NCI-H82 treated with DMSO at 0.1 percent for 48 hours (cell line): ENCODE measurements around the gene RBM45.
"Not testable (repeated sequence)": the region's sequence is repeated elsewhere in the genome, so short reads cannot be mapped to it uniquely, and the experiment has no call there.

ENCODE experiments used
- DNase-seq: peaks from one replicate; lab custom pipeline; 2025; ENCODE audit not compliant: unreplicated experiment; lab: John Stamatoyannopoulos, UW

Gene RBM45

GRCh38 chr2:178106053-178106452 is 6.2 kb upstream of the RBM45 start:
- no peak for DNase-seq

- no peak for DNase-seq
Observed at GRCh38 chr2:178108176-178108575, 4.1 kb upstream of the RBM45 start.

- no peak for DNase-seq
Observed at GRCh38 chr2:178109813-178110212, 2.4 kb upstream of the RBM45 start.

GRCh38 chr2:178110681-178111080 is 1.6 kb upstream of the RBM45 start:
- no peak for DNase-seq

- DNase-seq, result no peak
Observed at GRCh38 chr2:178111743-178112142, 494 bp upstream of the RBM45 start.

- no peak for DNase-seq
Observed at GRCh38 chr2:178114462-178114861, 2.2 kb downstream of the RBM45 start.

- DNase-seq, result no peak
Observed at GRCh38 chr2:178115271-178115670, 3.0 kb downstream of the RBM45 start.

- DNase-seq, result no peak
Observed at GRCh38 chr2:178117725-178118124, 5.5 kb downstream of the RBM45 start.

- DNase-seq, result no peak
Observed at GRCh38 chr2:178119179-178119922, 7.1 kb downstream of the RBM45 start.

- DNase-seq, result no peak
Observed at GRCh38 chr2:178123163-178123562, 10.9 kb downstream of the RBM45 start.

- no peak for DNase-seq
Observed at GRCh38 chr2:178125125-178125524, 12.9 kb downstream of the RBM45 start.

GRCh38 chr2:178125862-178126261 is 13.6 kb downstream of the RBM45 start:
- DNase-seq, result no peak

- DNase-seq, result no peak
Observed at GRCh38 chr2:178128836-178129630, 16.8 kb downstream of the RBM45 start.

- no peak for DNase-seq
Observed at GRCh38 chr2:178136321-178137025, 24.2 kb downstream of the RBM45 start.

GRCh38 chr2:178142274-178143065 is 30.2 kb downstream of the RBM45 start:
- DNase-seq, result no peak

GRCh38 chr2:178143481-178143880 is 31.2 kb downstream of the RBM45 start:
- no peak for DNase-seq

- no peak for DNase-seq
Observed at GRCh38 chr2:178152033-178152432, 39.8 kb downstream of the RBM45 start.

- DNase-seq, result no peak
Observed at GRCh38 chr2:178152542-178152941, 40.3 kb downstream of the RBM45 start.

- no peak for DNase-seq
Observed at GRCh38 chr2:178152977-178153376, 40.7 kb downstream of the RBM45 start.

GRCh38 chr2:178153878-178154277 is 41.6 kb downstream of the RBM45 start:
- DNase-seq, result not testable (repeated sequence)

GRCh38 chr2:178155524-178155923 is 43.3 kb downstream of the RBM45 start:
- DNase-seq, result no peak
